NCI-H2171 (cell line): ENCODE data around the gene DLL1.

Experiments
- DNase-seq: peaks from one replicate; lab custom pipeline; 2025; lab: John Stamatoyannopoulos, UW

Gene DLL1

DNA sequence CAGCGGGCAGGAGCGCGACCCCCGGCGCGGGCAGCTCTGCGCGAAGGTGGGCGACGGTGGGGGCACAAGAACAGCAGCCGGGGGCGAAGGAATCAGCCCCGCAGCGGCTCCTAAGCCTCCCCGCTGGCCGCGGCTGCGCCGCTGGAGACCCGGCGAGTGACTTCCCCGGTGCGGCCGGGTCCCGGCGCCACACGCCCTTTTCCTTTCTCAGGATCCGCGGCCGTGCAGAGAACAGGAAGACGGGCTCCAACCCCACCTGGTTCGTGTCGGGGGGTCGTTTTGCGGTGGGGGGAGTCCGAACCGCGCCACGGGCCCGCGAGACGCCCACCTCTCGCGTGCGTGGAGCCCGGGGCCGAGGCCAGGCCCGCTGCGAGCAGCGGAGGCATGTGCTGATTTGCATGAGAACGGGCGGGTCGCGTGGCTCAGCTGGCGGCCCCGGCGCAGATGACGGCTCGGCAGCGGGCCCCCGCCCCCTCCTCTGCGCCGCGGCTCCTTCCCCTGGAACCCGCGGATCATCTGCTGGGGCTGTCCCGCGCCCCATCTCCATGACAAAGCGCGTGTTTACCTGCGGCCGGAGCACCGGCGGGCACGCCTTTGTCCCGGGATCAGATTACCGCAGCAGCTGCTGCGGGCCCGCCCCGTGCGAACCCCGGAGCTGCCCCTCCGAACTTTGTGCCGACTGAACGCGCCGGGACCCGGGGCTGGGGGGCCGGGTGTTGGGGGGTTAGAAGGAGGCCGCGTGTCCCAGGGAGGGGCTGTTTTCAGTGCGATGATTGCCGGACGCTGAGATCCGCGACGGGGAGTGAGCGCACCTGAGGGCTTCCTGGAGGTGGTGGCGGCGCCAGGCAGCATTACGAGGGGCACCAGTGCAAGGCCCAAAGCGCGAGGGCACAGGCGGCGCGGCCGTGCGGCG is 4.9 kb upstream of the DLL1 start:
- peak; percentile 66 for DNase-seq

GRCh38 chr6:170294813-170295509 is 4.1 kb upstream of the DLL1 start:
- no peak for DNase-seq

GRCh38 chr6:170294298-170294730 is 3.4 kb upstream of the DLL1 start:
- no peak for DNase-seq

DNA sequence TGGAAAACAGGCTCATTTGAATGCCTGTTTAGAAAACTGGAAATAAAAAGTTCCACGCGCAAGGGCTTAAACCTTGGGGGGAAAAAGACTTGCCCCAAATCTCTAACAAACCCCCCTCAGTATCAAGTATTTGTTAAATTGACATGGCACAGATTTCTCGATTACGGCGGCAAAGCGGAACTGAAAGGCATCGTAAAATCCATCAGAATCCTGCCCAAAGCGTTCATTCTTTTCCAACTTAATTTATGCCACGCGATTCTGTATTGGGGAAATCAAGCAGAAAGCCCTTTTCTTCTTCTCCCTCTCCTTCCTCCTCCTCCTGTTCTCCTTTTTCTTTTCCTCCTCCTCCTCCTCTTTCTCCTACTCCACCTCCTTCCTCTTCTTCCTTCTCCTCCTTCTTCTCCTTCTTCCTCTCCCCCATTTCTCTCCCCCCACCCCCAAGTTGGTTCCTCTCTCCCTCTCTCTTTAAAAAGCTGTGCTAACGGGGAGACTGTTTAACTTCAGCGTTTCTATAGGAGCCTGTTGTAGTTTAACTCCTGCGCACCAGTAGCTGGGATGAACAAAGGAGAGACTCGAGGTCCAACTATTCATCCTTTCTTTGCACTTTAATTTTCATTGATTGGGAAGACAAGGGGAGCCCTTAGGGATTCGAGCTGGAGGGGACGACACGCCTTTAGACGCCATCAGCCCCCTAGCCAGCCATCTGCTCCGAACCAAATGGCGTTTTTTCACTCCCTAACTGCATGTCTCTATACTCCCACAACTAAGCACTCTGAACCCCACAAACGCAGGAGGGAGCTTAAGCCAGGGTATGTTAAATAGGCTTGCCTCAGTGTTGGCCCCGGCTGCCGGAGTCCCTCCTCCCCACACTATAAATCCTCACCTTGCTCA is 2.7 kb upstream of the DLL1 start:
- peak; percentile 43 for DNase-seq

GRCh38 chr6:170292407-170293158 is 1.7 kb upstream of the DLL1 start:
- DNase-seq, result no peak

DNA sequence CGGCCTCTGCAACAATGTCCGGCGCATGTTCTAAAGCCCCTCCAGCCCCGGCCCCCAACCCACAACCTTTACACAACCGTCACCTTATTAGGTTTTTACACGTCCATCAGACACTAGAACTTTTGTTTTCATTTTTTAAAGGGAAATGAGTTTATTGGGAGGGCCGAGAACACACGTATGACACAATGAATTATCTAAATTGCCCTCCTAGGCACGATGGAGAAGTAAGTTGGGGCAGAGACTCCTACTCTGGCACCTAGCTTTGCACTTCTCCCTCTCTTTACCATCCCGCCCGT is 1.2 kb upstream of the DLL1 start:
- no peak for DNase-seq

DNA sequence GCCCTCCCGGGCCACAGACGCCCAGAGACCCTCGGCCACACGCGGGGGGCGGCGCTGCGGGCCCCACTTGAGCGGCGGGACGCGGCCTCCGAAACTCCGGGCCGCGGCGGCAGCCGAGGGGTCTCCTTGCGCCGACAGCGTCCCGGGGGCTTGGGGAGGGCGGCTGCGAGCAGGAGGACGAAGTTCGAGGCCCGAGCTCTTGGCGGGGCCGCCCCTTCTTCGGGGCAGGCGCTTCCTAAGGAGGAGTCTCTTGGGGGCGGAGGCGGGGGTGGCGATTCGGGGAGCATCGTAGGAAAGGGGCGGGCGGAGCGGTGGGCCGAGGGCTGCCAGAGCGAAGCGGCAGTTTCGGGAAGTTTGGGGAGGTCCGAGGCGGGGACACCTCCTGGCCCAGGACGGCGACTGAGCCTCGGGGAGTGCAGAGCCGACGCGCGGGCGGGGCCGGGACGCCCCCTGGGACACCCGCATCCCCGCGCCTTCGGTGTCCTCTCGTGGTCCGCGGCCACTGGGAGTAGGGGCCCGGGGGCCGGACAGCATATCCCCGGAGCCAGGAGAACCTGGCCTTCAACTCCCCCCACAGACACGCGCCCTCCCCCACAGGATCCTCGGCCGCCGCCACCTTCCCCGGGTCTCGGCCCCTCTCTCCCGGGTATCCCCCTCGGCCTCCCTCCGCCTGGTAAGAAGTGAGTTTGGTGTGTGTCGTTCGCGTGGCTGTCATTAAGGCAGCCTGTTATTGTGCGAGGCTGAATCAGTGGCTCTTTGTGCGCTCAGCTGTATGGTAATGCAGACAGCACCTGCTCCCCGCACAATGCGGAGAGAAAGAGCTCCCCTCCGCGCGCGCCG is 613 bp upstream of the DLL1 start:
- DNase-seq, result peak; percentile 54

- no peak for DNase-seq
These were observed 955 bp downstream of the DLL1 start for GRCh38 chr6:170289951-170290295.

DNA sequence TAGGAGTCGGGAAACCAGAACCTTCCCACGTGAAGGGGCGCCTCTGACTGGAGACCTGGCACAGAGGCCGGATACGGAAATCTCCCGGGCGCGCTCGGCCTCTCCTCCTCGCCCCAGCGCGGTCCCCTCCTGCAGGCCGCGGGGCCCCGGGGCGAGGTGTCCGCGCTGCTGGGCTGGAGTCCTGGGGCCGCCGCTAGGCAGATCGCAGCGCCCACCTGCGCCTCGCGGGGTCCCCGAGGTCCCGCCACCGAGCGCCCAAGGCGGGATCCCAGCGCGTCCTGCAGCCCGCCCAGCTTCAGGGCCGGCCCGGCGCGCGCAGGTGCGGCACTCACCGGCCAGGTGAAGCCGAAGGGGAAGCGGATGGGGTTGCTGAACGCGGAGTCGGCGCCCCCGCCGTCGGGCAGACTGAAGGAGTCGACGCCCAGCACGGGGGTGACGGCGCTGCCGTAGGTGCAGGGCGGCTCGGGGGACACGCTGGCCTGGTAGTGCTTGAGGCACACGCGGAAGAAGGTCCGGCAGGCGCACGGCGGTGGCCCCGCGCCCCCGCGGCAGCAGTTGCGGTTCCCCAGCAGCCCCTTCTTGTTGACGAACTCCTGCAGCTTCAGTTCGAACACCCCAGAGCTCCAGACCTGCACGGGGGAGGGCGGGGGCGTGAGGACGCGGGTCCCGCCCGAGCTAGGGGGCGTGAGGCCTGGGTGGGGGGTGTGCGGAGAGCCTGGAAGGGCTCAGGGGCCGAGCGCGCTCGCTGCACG is 1.5 kb downstream of the DLL1 start:
- no peak for DNase-seq

GRCh38 chr6:170288852-170289179 is 2.1 kb downstream of the DLL1 start:
- no peak for DNase-seq

- DNase-seq, result no peak
These were observed 2.7 kb downstream of the DLL1 start for GRCh38 chr6:170288091-170288631.

- DNase-seq, result no peak
These were observed 3.5 kb downstream of the DLL1 start for GRCh38 chr6:170287371-170287876.

DNA sequence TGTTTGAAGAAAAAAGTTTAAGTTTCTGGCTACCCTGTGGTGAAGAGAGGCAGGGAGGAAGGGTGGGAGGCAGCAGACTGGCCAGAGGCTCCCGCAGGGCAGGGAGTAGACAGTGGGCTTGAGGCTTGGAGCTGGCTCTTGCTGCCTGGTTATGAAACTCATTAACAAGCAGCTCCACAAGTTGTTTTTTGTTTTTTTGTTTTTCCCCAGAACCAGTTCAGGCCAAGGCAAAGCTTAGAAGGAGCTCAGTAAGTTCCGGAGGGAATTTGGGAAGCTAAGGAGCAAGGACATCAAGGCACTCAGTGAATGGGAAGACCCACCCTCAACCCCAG is 4.0 kb downstream of the DLL1 start:
- DNase-seq, result no peak

GRCh38 chr6:170286246-170286933 is 4.5 kb downstream of the DLL1 start:
- no peak for DNase-seq

DNA sequence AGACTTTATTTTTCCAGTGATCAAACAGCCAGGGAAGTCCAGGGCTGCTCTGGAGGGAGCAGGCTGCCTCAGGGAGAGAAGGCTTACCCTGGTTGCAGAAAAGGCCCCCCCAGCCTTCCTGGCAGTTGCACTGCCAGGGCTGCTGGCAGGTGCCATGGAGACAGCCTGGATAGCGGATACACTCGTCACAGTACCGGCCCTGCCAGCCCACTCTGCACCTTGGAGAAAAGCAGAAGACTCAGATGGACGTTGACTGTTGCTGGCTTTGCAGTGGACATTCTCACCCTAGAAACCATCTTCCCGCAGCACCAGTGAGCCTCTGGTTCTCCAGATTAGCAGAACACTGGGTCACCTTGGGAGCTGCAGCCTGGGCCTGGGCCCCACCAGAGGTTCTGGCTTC is 5.4 kb downstream of the DLL1 start:
- no peak for DNase-seq

GRCh38 chr6:170284866-170285469 is 5.9 kb downstream of the DLL1 start:
- DNase-seq, result no peak

DNA sequence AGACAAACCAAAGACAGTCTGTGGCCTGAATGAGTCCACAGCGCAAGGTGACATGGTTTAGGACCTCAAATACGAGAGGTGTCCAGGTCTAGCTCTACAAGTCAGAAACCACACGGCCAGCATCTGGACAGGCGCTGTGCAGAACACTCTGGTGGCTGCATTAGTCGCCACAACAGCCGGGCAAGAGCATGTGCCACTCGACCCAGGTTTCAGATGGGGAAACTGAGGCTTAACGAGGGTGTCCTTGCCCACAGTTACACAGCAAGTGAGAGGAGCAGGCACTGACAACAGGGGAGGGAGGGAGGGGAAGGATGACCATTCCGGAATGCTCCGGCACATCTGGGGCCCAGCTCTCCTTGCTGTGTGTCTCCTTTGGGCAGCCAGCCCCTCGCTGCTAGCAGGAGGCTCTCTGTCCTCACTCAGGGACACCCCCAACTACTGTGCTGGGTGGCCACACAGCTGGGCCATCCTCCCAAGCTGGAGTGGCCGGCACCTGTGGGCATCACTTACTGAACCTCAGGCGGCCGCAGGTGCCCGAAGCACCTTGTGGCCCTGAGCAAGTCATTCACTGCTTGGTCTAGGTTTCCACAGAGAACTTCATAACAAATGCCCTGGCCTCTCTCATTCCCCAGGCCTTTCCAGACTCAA is 6.6 kb downstream of the DLL1 start:
- DNase-seq, result no peak
